Measurements from ENCODE around the gene GPSM1. TPM values are rescaled to one million over a fixed set of nuclear protein-coding genes. Genes with fewer than 3 reads are reported as not detected.

GPSM1 gene
- total and polyA plus RNA-seq, 7 donors, result 0.34 to 2.3 (median 1.3) TPM

GRCh38 chr9:136321561-136321960, 5.8 kb upstream of the GPSM1 start:
- no peak for TF ChIP-seq CTCF (IDR thresholded peaks at IDR 0.05)
- H3K27me3 ChIP-seq (ENCODE audit: insufficient read depth in 3 of 3, low read length in 2 of 3), result peaks cover 0 to 32% (median 5%) of the 10 kb centered on the region in 3 donors
- intact Hi-C loops (cut with DNase I), result no loop called here
- H3K27ac ChIP-seq, result no peak overlapping the region
- ATAC-seq (no peak), DNase-seq (no peak)
- H3K4me3 ChIP-seq, result no peak overlapping the region
- H3K9me3 ChIP-seq, result no peaks in the 10 kb centered on the region
- WGBS, 3 donors, result 75 to 82% (median 80%) methylated on average over 19 of the region's 19 CpGs
- no peaks in the 10 kb centered on the region for H3K4me1 ChIP-seq
- no peaks in the 10 kb centered on the region for H3K36me3 ChIP-seq (ENCODE audit: insufficient read depth in 1 of 2, low read depth in 1 of 2)

- Histone ChIP-seq H3K27me3 (ENCODE audit: insufficient read depth in 3 of 3, low read length in 2 of 3) (peaks cover 0 to 38% (median 8%) of the 10 kb centered on the region in 3 donors), H3K4me1 (peaks cover under 1% of the 10 kb centered on the region), H3K27ac (no peak overlapping the region), H3K9me3 (no peaks in the 10 kb centered on the region), H3K4me3 (no peak overlapping the region), H3K36me3 (ENCODE audit: insufficient read depth in 1 of 2, low read depth in 1 of 2) (no peaks in the 10 kb centered on the region)
- 62 to 75% (median 71%) methylated on average over 23 of the region's 23 CpGs for WGBS, 3 donors
- no peak for TF ChIP-seq CTCF (IDR thresholded peaks at IDR 0.05)
- DNase-seq (no peak), ATAC-seq (no peak)
- intact Hi-C loops (cut with DNase I), result no loop called here
Measured at GRCh38 chr9:136322756-136323330, 4.5 kb upstream of the GPSM1 start.

- ATAC-seq, result no peak
- Histone ChIP-seq H3K27me3 (ENCODE audit: insufficient read depth in 3 of 3, low read length in 2 of 3) (peaks cover 0 to 43% (median 8%) of the 10 kb centered on the region in 3 donors), H3K36me3 (ENCODE audit: insufficient read depth in 1 of 2, low read depth in 1 of 2) (no peaks in the 10 kb centered on the region), H3K9me3 (no peaks in the 10 kb centered on the region), H3K4me1 (peaks cover 5% of the 10 kb centered on the region), H3K4me3 (no peak overlapping the region), H3K27ac (no peak overlapping the region)
- WGBS, 3 donors, result 60 to 67% (median 64%) methylated on average over 17 of the region's 17 CpGs
- TF ChIP-seq CTCF (IDR thresholded peaks at IDR 0.05), result no peak
- DNase-seq, result no peak
- intact Hi-C loops (cut with DNase I), result no loop called here
Measured at GRCh38 chr9:136323371-136323789, 4.0 kb upstream of the GPSM1 start.

GRCh38 chr9:136324501-136325300, 2.6 kb upstream of the GPSM1 start:
- H3K4me3 ChIP-seq, result no peak overlapping the region
- DNase-seq, result no peak
- TF ChIP-seq CTCF (IDR thresholded peaks at IDR 0.05), result no peak
- peak in 1 of 4 donors; percentile 20 for ATAC-seq
- H3K27ac ChIP-seq, result no peak overlapping the region
- intact Hi-C loops (cut with DNase I), result no loop called here
- H3K9me3 ChIP-seq, result no peaks in the 10 kb centered on the region
- peaks cover 0 to 52% (median 8%) of the 10 kb centered on the region in 3 donors for H3K27me3 ChIP-seq (ENCODE audit: insufficient read depth in 3 of 3, low read length in 2 of 3)
- H3K36me3 ChIP-seq (ENCODE audit: insufficient read depth in 1 of 2, low read depth in 1 of 2), result no peaks in the 10 kb centered on the region
- 67 to 74% (median 71%) methylated on average over 24 of the region's 24 CpGs for WGBS, 3 donors
- peaks cover 5% of the 10 kb centered on the region for H3K4me1 ChIP-seq
